RPMI7951 (cell line): ENCODE results near the gene KCNN4. TPM values are rescaled to one million over a fixed set of nuclear protein-coding genes. Genes with fewer than 3 reads are reported as not detected.

Experiments
- DNase-seq: peaks from one replicate; pipeline ENCODE4 v3.0.0-alpha.2; 2012; ENCODE audit warnings: low read depth
- total RNA-seq: library from RNA; depleted of rRNA; stranded (reverse); fragments of >200 nt; shearing (Covaris generic); gene quantifications from 2 replicates; pipeline ENCODE4 v1.2.3, GENCODE V29; 2014; rRNA removed

KCNN4 gene
- total RNA-seq, 1 experiment from 2014 or later: 71.6 TPM

- no peak for DNase-seq
Measured at GRCh38 chr19:43719918-43720317, 60.9 kb downstream of the KCNN4 start.

- no peak for DNase-seq
Measured at GRCh38 chr19:43719378-43719868, 61.4 kb downstream of the KCNN4 start.

GRCh38 chr19:43718627-43719377 lies 62.0 kb downstream of the KCNN4 start:
- DNase-seq: no peak

Other genes starting within 250 kb of the KCNN4 start
- gene ZNF575, start 247.8 kb downstream of the KCNN4 start, total RNA-seq: 0.20 TPM in 1 of 2 replicates, not detected in the other
- 36.7 and 42.7 TPM in 2 replicates for gene XRCC1, start 205.4 kb downstream of the KCNN4 start, total RNA-seq
- gene PINLYP, start 205.2 kb downstream of the KCNN4 start, total RNA-seq: 2.8 and 3.8 TPM in 2 replicates
- gene IRGQ, start 184.8 kb downstream of the KCNN4 start, total RNA-seq: 11.9 and 16.4 TPM in 2 replicates
- gene ZNF576, start 184.4 kb downstream of the KCNN4 start, total RNA-seq: 13.1 and 18.9 TPM in 2 replicates
- gene SRRM5, start 168.9 kb downstream of the KCNN4 start, total RNA-seq: 0.10 and 0.12 TPM in 2 replicates
- gene ZNF428, start 161.3 kb downstream of the KCNN4 start, total RNA-seq: 49.5 and 62.6 TPM in 2 replicates
- gene CADM4, start 141.1 kb downstream of the KCNN4 start, total RNA-seq: 2.5 and 3.8 TPM in 2 replicates
- gene PLAUR, start 110.8 kb downstream of the KCNN4 start, total RNA-seq: 426 and 458 TPM in 2 replicates
- gene IRGC, start 64.9 kb downstream of the KCNN4 start, total RNA-seq: not detected in 2 replicates
- gene SMG9, start 26.0 kb downstream of the KCNN4 start, total RNA-seq: 17.0 and 39.3 TPM in 2 replicates
- 0.24 and 0.59 TPM in 2 replicates for gene LYPD5, start 21.5 kb upstream of the KCNN4 start, total RNA-seq
- gene ZNF283, start 46.3 kb upstream of the KCNN4 start, total RNA-seq: 8.6 and 9.4 TPM in 2 replicates
- 1.2 and 1.4 TPM in 2 replicates for gene ZNF404, start 103.0 kb upstream of the KCNN4 start, total RNA-seq
- 14.3 and 20.1 TPM in 2 replicates for gene ZNF45, start 154.3 kb upstream of the KCNN4 start, total RNA-seq
- gene ZNF221, start 170.3 kb upstream of the KCNN4 start, total RNA-seq: 5.2 TPM in 2 replicates
- 4.6 and 6.0 TPM in 2 replicates for gene ZNF155, start 203.2 kb upstream of the KCNN4 start, total RNA-seq
- gene ZNF230, start 222.0 kb upstream of the KCNN4 start, total RNA-seq: 4.8 and 5.0 TPM in 2 replicates
- 4.8 and 6.2 TPM in 2 replicates for gene ZNF222, start 244.4 kb upstream of the KCNN4 start, total RNA-seq